Mucosa of gallbladder (tissue), 1 donor: Measurements from ENCODE around the gene ZNRF4. TPM values are rescaled to one million over a fixed set of nuclear protein-coding genes. Genes with fewer than 3 reads are reported as not detected.

ENCODE experiments used
- total RNA-seq: library from RNA; stranded (reverse); gene quantifications from one replicate; pipeline ENCODE4 v1.2.1, GENCODE V29; 2021
- donor health status: DM: no; HTN: no; CAD: no.

Gene ZNRF4
- total RNA-seq, 1 donor from 2014 or later = not detected

Other genes starting within 250 kb of the ZNRF4 start
- gene PTPRS, start 114.6 kb upstream of the ZNRF4 start, total RNA-seq = 184 TPM
- 0.20 TPM for gene TINCR, start 112.5 kb downstream of the ZNRF4 start, total RNA-seq
- gene SAFB2, start 167.4 kb downstream of the ZNRF4 start, total RNA-seq = 127 TPM
- gene SAFB, start 167.7 kb downstream of the ZNRF4 start, total RNA-seq = 92.9 TPM
- gene MICOS13, start 225.1 kb downstream of the ZNRF4 start, total RNA-seq = 62.6 TPM
- gene HSD11B1L, start 225.6 kb downstream of the ZNRF4 start, total RNA-seq = 15.7 TPM
- gene RPL36, start 234.9 kb downstream of the ZNRF4 start, total RNA-seq = 609 TPM